HEK293 (cell line): ENCODE data around the gene TRPM7.
"Not testable (repeated sequence)": the region's sequence is repeated elsewhere in the genome, so short reads cannot be mapped to it uniquely, and the experiment has no call there.

ENCODE experiments used
- CTCF ChIA-PET: fragments of 350-600 bp; formaldehyde crosslinking; extraction: SDS; loops from one replicate; lab custom pipeline; 2021; ENCODE audit warnings: antibody characterized with exemption; lab: Yijun Ruan, JAX
- POLR2A ChIA-PET: fragments of 300-600 bp; formaldehyde crosslinking; extraction: SDS; loops from one replicate; lab custom pipeline; 2020; ENCODE audit warnings: antibody characterized with exemption, inconsistent platforms; lab: Yijun Ruan, JAX
- H3K27ac ChIP-seq: fragments of 200-500 bp; sonication (Bioruptor generic); 2 replicates; pipeline ENCODE4 v1.5.1; 2014; ENCODE audit warnings: low read depth, low read length, control low read depth, inconsistent platforms; ENCODE audit errors: extremely low read depth
- H3K36me3 ChIP-seq, 2 experiments: fragments of 200-500 bp in 1 of 2; sonication (Bioruptor generic) in 1 of 2; 1 replicate in 1 of 2; 2 replicates in 1 of 2; pipeline ENCODE4 v1.5.1; 2014 to 2017; ENCODE audit warnings: inconsistent platforms in 2 of 2, low read length in 2 of 2; ENCODE audit not compliant: control insufficient read depth in 2 of 2, insufficient read depth in 1 of 2
- H3K4me1 ChIP-seq: fragments of 200-500 bp; sonication (Bioruptor generic); 2 replicates; pipeline ENCODE4 v1.5.1; 2014; ENCODE audit warnings: mild to moderate bottlenecking, low read length, inconsistent platforms; ENCODE audit not compliant: control insufficient read depth, insufficient read depth
- H3K4me3 ChIP-seq: 2 replicates; pipeline ENCODE4 v1.5.1; 2011; ENCODE audit warnings: low read depth, mild to moderate bottlenecking, control low read depth, low read length, moderate library complexity
- H3K9me3 ChIP-seq: fragments of 200-500 bp; sonication (Bioruptor generic); 2 replicates; pipeline ENCODE4 v1.5.1; 2014; ENCODE audit warnings: low read depth, low read length, inconsistent platforms; ENCODE audit not compliant: control insufficient read depth, insufficient read depth
- EGR2 ChIP-seq: fragments of 450-650 bp; formaldehyde crosslinking; IDR thresholded peaks from 2 replicates; pipeline ENCODE4 v1.5.1; 2016; ENCODE audit warnings: low read depth, missing biosample characterization, missing genetic modification characterization
- GLI2 ChIP-seq: fragments of 450-650 bp; formaldehyde crosslinking; IDR thresholded peaks from 2 replicates; pipeline ENCODE4; 2017; ENCODE audit warnings: missing biosample characterization, missing genetic modification characterization, low read depth, borderline replicate concordance
- OSR2 ChIP-seq: fragments of 450-650 bp; formaldehyde crosslinking; IDR thresholded peaks from 2 replicates; pipeline ENCODE4 v1.5.1; 2016; ENCODE audit warnings: missing biosample characterization, missing genetic modification characterization
- YY1 ChIP-seq: fragments of 450-650 bp; formaldehyde crosslinking; IDR thresholded peaks from 2 replicates; pipeline ENCODE4 v1.5.1; 2018; ENCODE audit warnings: missing biosample characterization, missing genetic modification characterization
- ZFHX2 ChIP-seq: fragments of 450-650 bp; formaldehyde crosslinking; conservative IDR thresholded peaks from 2 replicates; pipeline ENCODE4 v1.5.1; 2016; ENCODE audit warnings: missing biosample characterization, missing genetic modification characterization
- ZNF146 ChIP-seq: fragments of 450-650 bp; formaldehyde crosslinking; IDR thresholded peaks from 2 replicates; pipeline ENCODE4 v1.5.1; 2016; ENCODE audit warnings: missing biosample characterization, missing genetic modification characterization
- ZNF202 ChIP-seq: fragments of 450-650 bp; formaldehyde crosslinking; IDR thresholded peaks from 2 replicates; pipeline ENCODE4 v1.5.1; 2016; ENCODE audit warnings: missing biosample characterization, missing genetic modification characterization, borderline replicate concordance
- ZNF248 ChIP-seq: fragments of 450-650 bp; formaldehyde crosslinking; IDR thresholded peaks from 2 replicates; pipeline ENCODE4 v1.5.1; 2017; ENCODE audit warnings: missing biosample characterization, missing genetic modification characterization
- ZNF274 ChIP-seq, 2 experiments: fragments of 200-500 bp in 1 of 2; fragments of 450-650 bp in 1 of 2; sonication (Bioruptor generic) in 1 of 2; formaldehyde crosslinking in 1 of 2; IDR thresholded peaks; 2 replicates each; pipeline versions ENCODE4 v1.5.1 to v1.6.1; 2014 to 2016; ENCODE audit warnings: borderline replicate concordance in 1 of 2, inconsistent platforms in 1 of 2, low read length in 1 of 2, missing biosample characterization in 1 of 2, missing genetic modification characterization in 1 of 2
- ZNF341 ChIP-seq: fragments of 450-650 bp; formaldehyde crosslinking; IDR thresholded peaks from 2 replicates; pipeline ENCODE4; 2016; ENCODE audit warnings: low read depth, missing biosample characterization, missing genetic modification characterization
- ZNF404 ChIP-seq: fragments of 450-650 bp; formaldehyde crosslinking; IDR thresholded peaks from 2 replicates; pipeline ENCODE4 v1.5.1; 2017; ENCODE audit warnings: missing biosample characterization, missing genetic modification characterization
- ZNF433 ChIP-seq: fragments of 450-650 bp; formaldehyde crosslinking; IDR thresholded peaks from 2 replicates; pipeline ENCODE4 v1.5.1; 2016; ENCODE audit warnings: missing biosample characterization, missing genetic modification characterization, low read depth
- ZNF654 ChIP-seq: fragments of 450-650 bp; formaldehyde crosslinking; IDR thresholded peaks from 2 replicates; pipeline ENCODE4 v1.5.1; 2016; ENCODE audit warnings: low read depth, missing biosample characterization, missing genetic modification characterization
- TF ChIP-seq, protein P1 (sequence below): fragments of 450-650 bp; formaldehyde crosslinking; IDR thresholded peaks from 2 replicates; pipeline ENCODE4 v1.5.1; 2016; ENCODE audit warnings: missing biosample characterization, missing genetic modification characterization, borderline replicate concordance
- TF ChIP-seq, protein P2 (sequence below): fragments of 450-650 bp; formaldehyde crosslinking; IDR thresholded peaks from 2 replicates; pipeline ENCODE4; 2016; ENCODE audit warnings: missing biosample characterization, missing genetic modification characterization
- TF ChIP-seq, protein P3 (sequence below): fragments of 450-650 bp; formaldehyde crosslinking; IDR thresholded peaks from 2 replicates; pipeline ENCODE4 v1.5.1; 2016; ENCODE audit warnings: missing biosample characterization, missing genetic modification characterization
- TF ChIP-seq, protein P4 (sequence below): fragments of 450-650 bp; formaldehyde crosslinking; IDR thresholded peaks from 2 replicates; pipeline ENCODE4 v1.5.1; 2016; ENCODE audit warnings: missing biosample characterization, missing genetic modification characterization

The TRPM7 gene

DNA sequence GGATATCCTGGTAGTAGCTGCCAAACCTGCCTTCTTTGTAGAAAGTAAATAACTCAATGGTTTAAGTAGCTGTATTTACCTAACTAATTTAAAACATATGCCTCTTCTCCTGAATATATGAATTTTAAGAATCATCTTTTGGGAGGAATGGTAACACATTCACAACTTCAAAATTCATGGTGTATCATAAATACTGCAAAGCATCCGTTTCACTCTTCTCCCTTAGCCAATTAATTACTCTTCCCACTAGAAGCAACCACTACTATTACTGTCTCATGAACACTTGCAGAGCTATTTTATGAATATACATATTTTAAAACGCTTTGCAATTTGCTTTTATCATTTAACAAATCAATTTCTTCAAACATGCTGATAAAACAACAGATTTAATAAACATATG is 81.1 kb downstream of the TRPM7 start:
- POLR2A ChIA-PET = no interaction called here
- no peaks in the 10 kb centered on the region for H3K9me3 ChIP-seq
- TF ChIP-seq ZFHX2 (no peak), GLI2 (tag by site-specific recombination) (no peak)
- H3K4me3 ChIP-seq = no peak overlapping the region
- no peak overlapping the region for H3K27ac ChIP-seq
- no peaks in the 10 kb centered on the region for H3K4me1 ChIP-seq
- CTCF ChIA-PET = interaction anchor here (0.6 kb wide), 1 partner anchor 51 kb away, joined by 3 read pairs; no protein-coding TSS in a partner anchor
- H3K36me3 ChIP-seq = peaks cover 5 to 41% of the 10 kb centered on the region in 2 experiments

DNA sequence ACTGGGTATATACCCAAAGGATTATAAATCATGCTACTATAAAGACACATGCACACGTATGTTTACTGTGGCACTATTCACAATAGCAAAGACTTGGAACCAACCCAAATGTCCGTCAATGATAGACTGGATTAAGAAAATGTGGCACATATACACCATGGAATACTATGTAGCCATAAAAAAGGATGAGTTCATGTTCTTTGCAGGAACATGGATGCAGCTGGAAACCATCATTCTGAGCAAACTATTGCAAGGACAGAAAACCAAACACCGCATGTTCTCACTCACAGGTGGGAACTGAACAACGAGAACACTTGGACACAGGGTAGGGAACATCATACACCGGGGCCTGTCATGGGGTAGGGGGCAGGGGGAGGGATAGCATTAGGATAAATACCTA is 84.6 kb downstream of the TRPM7 start:
- POLR2A ChIA-PET, H3K9me3 ChIP-seq, H3K4me1 ChIP-seq, H3K27ac ChIP-seq: not testable (repeated sequence)
- peaks cover 12 to 42% of the 10 kb centered on the region in 2 experiments for H3K36me3 ChIP-seq
- TF ChIP-seq ZNF146 (tag by site-specific recombination) = peak; percentile 83
- TF ChIP-seq, all 188 proteins: peak for 1; not testable (repeated sequence) for 187
- H3K4me3 ChIP-seq, CTCF ChIA-PET: not testable (repeated sequence)

DNA sequence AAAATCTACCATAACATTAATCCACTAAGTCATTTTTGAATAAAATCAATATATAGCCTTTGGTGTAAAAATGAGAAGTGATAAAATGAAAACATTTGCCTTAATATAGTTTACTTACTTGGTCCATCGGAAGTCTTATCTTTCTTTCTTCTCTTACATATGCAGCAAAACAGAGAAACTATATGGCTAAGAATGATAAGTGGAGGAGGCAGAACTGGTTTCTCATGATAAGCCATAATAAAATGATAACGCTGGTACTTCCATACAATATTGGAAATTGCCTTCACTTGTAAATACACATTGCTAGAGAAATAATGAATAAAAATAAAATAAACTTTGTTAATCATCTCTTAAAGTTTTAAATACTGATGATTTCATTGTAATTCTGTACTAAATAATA is 92.3 kb downstream of the TRPM7 start:
- no peaks in the 10 kb centered on the region for H3K9me3 ChIP-seq
- no peak overlapping the region for H3K27ac ChIP-seq
- peaks cover 22 to 52% of the 10 kb centered on the region in 2 experiments for H3K36me3 ChIP-seq
- POLR2A ChIA-PET = no interaction called here
- no peaks in the 10 kb centered on the region for H3K4me1 ChIP-seq
- no peak for TF ChIP-seq ZNF248 (tag by site-specific recombination)
- no peak overlapping the region for H3K4me3 ChIP-seq
- CTCF ChIA-PET = no interaction called here

DNA sequence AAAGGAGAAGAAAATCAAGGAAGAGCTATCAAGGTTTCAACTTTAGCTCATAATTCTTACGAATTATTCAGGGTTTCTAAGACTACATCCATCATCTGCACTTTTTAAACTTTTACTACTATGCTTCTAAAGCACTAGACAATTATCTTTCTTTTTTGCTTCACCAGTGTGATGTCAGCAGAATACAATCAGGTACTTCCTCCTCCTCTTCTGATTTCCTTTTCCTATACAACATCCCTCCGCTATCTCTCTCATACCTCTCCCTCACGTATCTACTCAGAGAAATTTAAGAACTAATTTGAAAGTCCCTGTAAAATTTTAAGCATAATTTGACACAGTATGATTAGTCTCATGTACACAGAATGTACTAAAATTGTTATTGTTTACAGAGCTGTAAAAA is 92.8 kb downstream of the TRPM7 start:
- peaks cover 28 to 51% of the 10 kb centered on the region in 2 experiments for H3K36me3 ChIP-seq
- no peak overlapping the region for H3K4me3 ChIP-seq
- H3K4me1 ChIP-seq = no peaks in the 10 kb centered on the region
- ChIA-PET POLR2A (no interaction called here), CTCF (no interaction called here)
- no peak overlapping the region for H3K27ac ChIP-seq
- H3K9me3 ChIP-seq = no peaks in the 10 kb centered on the region
- no peak for TF ChIP-seq ZNF341 (tag by site-specific recombination)
- no peak for TF ChIP-seq EGR2 (tag by site-specific recombination)
- TF ChIP-seq ZNF274 (IDR thresholded peaks at IDR 0.05; ENCODE audit: low read length) = no peak
- TF ChIP-seq ZNF274 (tag by site-specific recombination; IDR thresholded peaks at IDR 0.05; ENCODE audit: borderline replicate concordance) = no peak
- TF ChIP-seq, protein P1, sequence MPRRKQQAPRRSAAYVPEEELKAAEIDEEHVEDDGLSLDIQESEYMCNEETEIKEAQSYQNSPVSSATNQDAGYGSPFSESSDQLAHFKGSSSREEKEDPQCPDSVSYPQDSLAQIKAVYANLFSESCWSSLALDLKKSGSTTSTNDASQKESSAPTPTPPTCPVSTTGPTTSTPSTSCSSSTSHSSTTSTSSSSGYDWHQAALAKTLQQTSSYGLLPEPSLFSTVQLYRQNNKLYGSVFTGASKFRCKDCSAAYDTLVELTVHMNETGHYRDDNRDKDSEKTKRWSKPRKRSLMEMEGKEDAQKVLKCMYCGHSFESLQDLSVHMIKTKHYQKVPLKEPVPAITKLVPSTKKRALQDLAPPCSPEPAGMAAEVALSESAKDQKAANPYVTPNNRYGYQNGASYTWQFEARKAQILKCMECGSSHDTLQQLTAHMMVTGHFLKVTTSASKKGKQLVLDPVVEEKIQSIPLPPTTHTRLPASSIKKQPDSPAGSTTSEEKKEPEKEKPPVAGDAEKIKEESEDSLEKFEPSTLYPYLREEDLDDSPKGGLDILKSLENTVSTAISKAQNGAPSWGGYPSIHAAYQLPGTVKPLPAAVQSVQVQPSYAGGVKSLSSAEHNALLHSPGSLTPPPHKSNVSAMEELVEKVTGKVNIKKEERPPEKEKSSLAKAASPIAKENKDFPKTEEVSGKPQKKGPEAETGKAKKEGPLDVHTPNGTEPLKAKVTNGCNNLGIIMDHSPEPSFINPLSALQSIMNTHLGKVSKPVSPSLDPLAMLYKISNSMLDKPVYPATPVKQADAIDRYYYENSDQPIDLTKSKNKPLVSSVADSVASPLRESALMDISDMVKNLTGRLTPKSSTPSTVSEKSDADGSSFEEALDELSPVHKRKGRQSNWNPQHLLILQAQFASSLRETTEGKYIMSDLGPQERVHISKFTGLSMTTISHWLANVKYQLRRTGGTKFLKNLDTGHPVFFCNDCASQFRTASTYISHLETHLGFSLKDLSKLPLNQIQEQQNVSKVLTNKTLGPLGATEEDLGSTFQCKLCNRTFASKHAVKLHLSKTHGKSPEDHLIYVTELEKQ = no peak
- no peak for TF ChIP-seq OSR2 (tag by site-specific recombination)
- TF ChIP-seq, protein P2, sequence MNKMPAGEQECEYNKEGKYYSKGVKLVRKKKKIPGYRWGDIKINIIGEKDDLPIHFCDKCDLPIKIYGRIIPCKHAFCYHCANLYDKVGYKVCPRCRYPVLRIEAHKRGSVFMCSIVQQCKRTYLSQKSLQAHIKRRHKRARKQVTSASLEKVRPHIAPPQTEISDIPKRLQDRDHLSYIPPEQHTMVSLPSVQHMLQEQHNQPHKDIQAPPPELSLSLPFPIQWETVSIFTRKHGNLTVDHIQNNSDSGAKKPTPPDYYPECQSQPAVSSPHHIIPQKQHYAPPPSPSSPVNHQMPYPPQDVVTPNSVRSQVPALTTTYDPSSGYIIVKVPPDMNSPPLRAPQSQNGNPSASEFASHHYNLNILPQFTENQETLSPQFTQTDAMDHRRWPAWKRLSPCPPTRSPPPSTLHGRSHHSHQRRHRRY (tag by site-specific recombination) = no peak
- TF ChIP-seq, protein P3, sequence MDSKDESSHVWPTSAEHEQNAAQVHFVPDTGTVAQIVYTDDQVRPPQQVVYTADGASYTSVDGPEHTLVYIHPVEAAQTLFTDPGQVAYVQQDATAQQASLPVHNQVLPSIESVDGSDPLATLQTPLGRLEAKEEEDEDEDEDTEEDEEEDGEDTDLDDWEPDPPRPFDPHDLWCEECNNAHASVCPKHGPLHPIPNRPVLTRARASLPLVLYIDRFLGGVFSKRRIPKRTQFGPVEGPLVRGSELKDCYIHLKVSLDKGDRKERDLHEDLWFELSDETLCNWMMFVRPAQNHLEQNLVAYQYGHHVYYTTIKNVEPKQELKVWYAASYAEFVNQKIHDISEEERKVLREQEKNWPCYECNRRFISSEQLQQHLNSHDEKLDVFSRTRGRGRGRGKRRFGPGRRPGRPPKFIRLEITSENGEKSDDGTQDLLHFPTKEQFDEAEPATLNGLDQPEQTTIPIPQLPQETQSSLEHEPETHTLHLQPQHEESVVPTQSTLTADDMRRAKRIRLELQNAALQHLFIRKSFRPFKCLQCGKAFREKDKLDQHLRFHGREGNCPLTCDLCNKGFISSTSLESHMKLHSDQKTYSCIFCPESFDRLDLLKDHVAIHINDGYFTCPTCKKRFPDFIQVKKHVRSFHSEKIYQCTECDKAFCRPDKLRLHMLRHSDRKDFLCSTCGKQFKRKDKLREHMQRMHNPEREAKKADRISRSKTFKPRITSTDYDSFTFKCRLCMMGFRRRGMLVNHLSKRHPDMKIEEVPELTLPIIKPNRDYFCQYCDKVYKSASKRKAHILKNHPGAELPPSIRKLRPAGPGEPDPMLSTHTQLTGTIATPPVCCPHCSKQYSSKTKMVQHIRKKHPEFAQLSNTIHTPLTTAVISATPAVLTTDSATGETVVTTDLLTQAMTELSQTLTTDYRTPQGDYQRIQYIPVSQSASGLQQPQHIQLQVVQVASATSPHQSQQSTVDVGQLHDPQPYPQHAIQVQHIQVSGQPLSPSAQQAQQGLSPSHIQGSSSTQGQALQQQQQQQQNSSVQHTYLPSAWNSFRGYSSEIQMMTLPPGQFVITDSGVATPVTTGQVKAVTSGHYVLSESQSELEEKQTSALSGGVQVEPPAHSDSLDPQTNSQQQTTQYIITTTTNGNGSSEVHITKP (tag by site-specific recombination) = no peak
- TF ChIP-seq ZNF202 (tag by site-specific recombination) = no peak
- no peak for TF ChIP-seq ZNF433
- no peak for TF ChIP-seq YY1 (tag by site-specific recombination)
- TF ChIP-seq, protein P4, sequence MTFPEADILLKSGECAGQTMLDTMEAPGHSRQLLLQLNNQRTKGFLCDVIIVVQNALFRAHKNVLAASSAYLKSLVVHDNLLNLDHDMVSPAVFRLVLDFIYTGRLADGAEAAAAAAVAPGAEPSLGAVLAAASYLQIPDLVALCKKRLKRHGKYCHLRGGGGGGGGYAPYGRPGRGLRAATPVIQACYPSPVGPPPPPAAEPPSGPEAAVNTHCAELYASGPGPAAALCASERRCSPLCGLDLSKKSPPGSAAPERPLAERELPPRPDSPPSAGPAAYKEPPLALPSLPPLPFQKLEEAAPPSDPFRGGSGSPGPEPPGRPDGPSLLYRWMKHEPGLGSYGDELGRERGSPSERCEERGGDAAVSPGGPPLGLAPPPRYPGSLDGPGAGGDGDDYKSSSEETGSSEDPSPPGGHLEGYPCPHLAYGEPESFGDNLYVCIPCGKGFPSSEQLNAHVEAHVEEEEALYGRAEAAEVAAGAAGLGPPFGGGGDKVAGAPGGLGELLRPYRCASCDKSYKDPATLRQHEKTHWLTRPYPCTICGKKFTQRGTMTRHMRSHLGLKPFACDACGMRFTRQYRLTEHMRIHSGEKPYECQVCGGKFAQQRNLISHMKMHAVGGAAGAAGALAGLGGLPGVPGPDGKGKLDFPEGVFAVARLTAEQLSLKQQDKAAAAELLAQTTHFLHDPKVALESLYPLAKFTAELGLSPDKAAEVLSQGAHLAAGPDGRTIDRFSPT (tag by site-specific recombination) = no peak
- no peak for TF ChIP-seq ZNF654 (tag by site-specific recombination)
- no peak for TF ChIP-seq ZNF404 (tag by site-specific recombination)
